HG03280 (cell line): Measurements from ENCODE around the gene CDK9.

Source experiments
- ATAC-seq: cut with Tn5 transposase; IDR thresholded peaks from one replicate; pipeline ENCODE4 v1.9.1; 2021; ENCODE audit warnings: mild to moderate bottlenecking, moderate library complexity; ENCODE audit not compliant: unreplicated experiment

Gene CDK9

DNA sequence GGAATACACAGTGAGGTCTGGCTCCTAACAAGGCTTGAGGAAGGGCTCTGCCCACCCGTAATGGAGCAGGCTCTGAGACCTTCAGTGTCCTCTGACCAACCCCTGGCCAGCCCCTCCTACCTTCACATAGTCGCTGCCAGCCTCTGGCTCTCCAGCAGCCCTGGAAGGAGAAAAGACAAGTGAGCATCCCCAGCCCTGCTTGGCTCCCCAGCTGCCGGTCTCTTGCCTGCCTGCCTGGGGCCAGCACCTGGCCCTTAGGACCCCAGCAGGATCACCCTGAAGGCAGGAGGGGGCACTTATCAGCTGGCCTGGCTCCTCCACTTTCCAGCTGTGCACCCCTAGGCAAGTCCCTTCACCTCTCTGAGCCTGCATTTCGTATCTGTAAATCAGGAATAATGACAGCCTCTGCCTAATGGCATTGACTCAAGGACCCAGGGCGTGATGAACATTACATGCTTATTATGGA lies 24.3 kb upstream of the CDK9 start:
- no peak for ATAC-seq

DNA sequence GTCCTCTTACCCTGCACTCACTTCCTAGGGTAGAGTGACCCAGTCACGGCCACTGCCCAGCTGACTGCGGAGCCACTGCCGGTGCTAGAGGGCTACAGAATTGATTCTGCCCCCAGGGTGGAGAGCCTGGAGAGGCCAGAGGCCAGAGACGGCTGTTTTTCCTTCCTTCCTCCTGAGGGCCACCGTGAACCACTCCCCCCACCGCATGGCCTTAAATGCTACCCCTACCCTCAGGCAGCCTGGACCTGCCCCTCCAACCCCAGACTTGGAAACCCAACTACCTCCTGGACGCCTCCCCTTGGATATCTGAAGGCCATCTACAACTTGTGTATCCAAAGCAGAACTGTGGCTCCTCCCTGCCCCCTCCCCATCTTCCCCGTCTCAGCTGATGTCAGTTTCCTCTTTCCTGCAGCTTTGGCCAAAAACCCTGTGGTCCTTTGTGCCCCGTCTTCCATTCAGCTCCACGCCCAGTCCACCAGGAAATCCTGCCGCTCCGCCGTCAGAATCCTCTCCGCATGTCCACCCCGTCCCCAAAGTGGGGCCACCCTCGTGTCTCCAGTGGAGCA lies 23.6 kb upstream of the CDK9 start:
- no peak for ATAC-seq

DNA sequence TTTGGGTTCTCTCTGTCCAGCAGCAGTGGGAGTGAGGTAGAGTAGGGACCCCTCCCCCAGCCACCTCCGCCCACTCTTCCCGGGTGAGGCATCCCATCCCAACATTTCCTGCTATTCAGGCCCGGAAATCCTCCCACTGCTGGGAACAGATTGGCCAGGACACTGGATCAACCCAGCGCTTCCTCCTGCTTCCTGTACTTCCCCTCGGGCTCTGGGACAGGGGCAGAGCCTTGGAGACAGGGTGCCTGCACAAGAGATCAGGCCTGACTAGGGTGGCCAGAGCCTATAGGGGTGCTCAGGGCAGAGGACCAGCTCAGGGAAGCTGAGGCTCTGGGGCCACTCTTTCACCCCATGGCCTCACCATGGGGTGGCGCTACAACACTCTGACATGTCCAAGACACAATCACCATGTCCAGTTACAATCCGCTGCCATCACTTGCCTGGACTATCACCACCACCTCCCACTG lies 21.9 kb upstream of the CDK9 start:
- no peak for ATAC-seq

DNA sequence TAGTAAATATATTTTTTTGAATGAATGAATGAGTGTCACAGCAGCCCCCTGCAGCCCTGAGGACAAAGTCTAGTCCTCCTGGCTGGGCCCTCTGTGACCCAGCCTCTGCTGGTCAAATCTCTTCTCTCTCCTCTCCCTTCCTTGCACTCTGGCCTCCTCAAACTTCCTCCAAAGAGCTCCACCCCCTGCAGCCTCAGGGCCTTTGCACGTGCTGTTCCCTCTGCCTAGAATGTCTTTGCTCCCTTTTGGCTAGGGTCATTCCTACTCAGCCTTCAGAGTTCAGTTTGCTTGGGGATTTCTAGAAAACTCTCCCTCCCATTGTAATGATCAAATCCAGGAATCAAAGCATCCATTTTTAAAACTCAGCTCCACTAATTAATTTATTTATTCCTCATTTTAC lies 20.4 kb upstream of the CDK9 start:
- no peak for ATAC-seq

DNA sequence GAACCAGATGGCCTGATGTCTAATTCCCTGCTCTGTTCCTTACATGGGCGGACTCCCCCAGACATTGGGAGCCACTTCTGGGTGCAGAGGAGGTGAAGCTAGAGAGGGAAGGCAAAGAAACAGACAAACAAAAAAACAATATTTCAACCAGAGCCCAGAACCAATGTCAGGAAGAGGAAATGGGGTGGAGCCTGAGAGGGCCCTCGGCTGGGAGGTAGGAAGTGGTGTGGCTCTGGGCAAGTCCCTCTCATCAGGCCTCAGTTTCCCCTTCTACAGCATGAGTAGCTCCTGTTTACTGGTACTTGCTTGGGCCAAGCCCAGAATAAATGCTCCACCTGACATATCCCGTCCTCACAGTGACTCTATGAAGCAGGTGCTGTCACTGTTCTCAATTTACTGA lies 18.4 kb upstream of the CDK9 start:
- ATAC-seq, result no peak

DNA sequence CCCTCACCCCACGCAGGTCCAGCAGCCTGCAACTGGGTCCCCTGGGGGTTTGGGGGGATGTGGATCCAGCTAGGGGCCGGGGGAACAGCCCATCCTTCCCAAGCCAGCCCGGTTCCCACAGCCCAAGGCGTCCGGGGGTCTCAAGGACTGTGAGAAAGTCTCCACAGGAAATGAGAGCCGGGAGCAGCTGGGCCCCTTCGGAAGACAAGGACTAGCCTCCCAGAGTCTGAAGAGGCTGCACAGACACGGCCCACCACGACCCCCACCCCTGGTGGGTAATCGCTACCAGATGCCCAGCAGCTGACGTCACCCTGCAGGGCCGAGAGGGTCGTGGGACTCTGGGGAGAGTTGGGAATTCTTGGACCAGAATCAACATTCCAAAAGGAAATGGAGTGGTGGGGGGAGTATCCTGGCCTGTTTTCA lies 17.9 kb upstream of the CDK9 start:
- no peak for ATAC-seq

DNA sequence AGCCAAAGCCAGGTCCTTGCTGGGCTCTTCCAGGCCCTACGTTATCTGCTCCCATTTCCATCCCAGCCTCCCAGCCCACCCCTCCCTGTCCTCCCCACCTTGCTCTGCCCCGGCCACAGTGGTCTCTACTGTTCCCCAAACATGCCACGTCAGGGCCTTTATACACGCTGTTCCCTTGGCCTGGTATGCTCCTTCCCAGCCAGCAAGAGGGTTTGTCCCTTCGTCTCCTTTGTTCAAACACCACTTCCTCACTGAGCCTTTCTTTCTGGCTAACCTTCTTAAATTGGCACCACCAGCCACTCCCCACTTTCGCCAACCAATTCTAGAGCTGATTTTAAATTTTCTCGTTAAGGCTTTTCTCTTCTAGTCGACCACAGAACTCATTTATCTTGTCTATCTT lies 17.1 kb upstream of the CDK9 start:
- no peak for ATAC-seq

DNA sequence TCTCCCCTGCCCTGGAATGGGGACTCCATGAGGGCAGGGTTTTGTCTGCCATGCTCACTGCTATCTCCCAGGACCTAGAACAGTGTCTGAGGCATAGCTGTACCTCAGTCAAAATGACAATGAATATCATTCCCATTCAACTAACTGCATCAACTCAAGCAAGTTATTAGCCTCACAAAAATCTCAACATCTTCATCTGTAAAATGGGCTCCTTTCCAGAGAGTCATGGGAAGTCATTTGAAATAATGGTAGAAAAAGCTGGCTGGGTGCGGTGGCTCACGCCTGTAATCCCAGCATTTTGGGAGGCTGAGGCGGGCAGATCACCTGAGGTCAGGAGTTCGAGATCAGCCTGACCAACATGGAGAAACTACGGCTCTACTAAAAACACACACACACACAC lies 16.7 kb upstream of the CDK9 start:
- ATAC-seq, result no peak

DNA sequence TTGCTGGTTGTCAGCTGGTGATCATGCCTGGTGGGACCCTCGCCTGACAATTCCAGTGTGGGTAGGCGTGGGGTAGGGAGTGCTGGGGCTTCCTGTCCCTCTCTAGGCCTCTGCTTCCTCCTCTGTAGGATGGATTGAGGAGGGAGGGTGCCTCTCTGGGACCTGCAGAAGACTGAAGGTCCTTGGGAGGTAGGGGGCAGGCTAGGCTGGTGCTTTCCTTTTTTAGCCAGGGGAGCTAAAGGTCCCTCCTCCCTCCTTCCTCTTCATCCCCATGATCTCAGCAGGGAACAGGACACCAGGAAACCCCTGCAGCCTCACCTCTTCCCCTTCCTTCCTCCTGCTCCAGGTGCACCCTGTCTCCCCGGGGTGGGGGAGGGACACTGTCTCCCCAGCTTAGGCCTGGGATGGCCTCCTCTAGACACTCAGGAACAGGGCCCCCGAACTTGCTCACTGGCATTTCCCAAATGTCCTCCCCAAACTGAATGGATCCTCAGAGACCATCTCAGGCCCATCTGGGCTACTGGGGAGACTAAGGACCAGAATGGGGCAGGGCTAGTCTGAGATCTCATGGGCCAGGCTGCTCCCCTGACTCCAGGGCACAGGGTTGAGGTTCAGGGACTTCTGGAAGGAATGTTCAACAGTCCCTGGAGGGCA lies 15.8 kb upstream of the CDK9 start:
- ATAC-seq, result no peak

DNA sequence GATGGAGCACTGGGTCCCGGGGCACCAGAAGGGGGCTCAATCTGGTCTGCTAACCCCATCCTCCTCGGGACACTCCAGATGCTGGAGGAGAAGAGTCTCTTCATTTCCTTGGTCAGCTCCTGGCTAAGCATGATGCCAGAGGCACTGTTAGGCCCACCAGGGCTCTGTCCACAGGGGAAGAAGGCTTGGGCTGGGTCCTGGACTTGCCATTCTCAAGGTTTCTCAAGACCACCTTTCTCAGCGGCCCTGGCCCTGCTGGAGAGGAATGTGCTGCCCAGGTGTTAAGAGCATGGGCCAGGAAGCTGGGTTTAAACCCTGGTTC lies 15.3 kb upstream of the CDK9 start:
- ATAC-seq, result no peak

DNA sequence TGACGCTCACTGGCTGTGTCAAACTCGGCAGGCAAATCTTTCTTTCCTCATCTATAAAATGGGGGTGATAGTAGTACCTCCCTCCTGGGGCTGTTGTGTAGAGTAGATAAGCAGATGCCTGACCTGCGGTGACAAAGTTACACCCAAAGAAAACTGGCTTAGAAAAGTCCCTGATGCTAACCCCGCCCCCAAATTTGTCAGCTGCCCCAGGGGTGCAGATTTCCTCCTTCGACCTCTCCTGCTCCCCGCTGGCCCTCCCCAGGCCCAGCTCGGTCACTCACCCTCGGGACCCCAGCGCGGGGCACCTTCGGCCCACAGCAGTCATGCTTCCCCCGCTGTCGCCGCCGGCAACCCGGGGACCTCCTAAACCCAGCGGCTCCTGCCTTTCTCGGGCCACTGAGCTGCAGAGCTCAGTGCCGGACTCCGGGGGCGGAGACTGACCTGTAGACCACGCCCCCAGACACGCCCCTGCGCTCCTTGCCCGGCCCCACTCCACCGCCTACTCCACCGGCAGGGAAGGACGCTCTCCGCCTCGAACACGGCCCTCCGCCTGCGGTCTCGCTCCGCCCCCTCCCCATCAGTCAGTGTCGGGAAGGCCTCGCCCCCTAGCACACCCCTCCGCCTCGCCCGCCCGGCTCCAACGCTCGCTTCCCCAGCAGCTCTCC lies 14.8 kb upstream of the CDK9 start:
- peak; percentile 86 for ATAC-seq

DNA sequence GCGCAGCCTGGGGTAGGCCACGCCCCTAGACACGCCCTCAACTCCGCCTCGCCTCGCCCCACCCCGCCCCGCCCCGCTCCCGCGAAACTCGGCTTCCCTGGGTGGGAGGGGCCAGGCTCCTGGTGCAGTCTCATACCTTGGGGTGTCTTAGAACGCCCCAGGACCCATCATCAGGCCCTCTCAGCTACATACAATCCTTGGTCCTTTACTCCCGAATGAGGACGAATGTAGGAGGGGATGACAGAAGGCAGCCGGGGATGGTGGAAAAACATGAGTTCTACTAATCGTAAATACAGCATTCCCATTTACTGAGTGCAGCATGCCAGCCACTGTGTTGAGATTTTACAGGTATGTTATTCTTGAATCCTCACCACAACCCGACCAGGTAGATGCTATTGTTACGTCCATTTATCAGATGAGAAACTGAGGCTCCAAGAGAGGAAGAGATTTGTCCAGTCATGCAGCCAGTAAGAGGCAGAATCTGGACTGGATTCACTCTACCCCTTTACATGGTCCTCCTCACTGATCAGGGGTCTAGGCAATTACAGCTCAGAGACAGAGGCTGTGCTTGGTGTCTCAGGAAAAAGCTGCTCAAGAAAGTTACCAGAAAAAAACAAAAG lies 14.2 kb upstream of the CDK9 start:
- ATAC-seq, result no peak

DNA sequence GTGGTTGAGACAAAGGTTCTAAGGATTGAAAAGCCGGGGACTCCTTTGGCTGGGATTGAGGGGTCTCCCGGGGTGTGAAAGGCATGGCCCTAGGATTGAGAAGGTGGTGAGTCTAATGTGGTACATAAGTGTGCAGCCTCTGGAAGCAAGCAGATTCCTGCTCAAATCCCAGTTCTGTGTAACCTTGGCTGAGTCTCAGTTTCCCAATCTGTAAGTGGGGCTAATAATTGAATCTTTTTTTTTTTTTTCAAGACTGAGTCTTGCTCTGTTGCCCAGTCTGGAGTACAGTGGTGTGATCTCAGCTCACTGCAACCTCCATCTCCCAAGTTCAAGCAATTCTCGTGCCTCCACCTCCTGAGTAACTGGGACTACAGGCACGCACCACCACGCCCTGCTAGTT lies 13.2 kb upstream of the CDK9 start:
- no peak for ATAC-seq

DNA sequence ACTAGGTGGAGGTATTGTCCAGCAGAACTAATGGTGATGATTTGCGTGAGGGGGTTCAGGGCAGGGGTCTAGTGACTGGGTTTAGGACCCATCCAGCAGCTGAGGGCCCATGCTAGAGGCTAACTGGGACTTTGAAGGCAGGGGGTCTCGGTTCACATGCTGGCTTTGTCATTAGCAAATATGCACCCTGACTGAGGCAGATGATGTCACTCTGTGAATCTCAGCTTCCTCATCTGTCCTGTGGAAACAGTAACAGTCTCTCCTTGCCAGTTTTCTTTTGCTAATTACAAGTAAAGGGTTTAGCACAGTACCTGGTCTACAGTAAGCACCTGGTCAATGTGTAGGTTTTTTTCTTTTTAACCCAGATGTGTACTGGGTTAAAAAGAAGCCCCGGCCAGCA lies 12.6 kb upstream of the CDK9 start:
- ATAC-seq, result no peak

DNA sequence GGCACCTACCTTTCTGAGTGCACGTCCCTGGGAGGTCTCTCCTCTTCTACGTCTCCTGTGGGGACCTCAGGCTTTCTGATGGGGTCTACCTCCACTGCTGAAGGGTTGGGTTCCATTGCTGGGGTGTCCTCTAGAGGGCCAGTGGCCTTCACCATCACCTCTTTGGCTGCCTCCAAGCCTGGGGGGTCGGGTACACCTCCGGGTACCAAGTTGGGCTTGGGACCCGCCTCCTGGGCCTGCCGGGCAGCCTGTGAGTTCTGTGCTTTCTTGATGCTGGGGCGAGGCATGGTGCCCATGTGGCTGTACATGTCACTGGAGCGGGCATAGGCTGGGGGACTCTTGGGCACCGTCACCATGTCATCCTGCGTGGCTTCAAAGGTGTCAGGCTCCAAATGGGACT lies 11.9 kb upstream of the CDK9 start:
- no peak for ATAC-seq

DNA sequence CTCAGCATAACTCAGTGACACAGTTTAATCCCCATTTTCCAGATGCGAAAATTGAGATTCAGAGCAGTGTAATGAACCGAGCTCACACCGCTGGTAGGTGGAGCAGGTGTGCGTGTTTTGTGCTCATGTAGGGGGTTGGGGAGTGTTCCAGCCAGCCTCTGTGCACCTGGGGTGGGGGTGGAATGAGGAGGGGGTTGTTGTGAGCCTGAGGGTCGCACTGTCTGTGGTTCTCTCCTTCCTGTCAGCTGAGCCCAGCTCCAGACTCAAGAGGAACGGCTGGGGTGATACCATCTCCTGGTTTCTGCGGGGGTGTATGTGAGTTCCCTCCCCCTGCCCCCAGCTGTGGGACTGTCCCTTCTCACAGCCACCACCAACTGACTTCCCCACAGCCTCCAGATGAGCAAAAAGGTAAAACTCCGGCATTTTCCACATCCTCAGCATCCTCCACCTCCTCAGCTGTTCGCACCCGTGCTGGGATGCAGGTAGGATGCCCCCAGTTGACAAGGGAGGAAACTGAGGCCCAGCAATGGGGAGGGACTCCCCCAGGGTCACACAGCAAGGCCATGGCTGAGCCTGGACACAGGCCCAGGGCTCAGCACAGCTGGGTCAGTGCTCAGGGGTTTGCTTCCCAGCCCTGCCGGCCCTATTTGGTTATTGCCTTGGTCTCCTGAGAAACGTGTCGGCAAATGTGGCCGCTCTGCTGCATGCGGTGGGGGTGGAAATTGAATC lies 9.5 kb upstream of the CDK9 start:
- ATAC-seq, result no peak

DNA sequence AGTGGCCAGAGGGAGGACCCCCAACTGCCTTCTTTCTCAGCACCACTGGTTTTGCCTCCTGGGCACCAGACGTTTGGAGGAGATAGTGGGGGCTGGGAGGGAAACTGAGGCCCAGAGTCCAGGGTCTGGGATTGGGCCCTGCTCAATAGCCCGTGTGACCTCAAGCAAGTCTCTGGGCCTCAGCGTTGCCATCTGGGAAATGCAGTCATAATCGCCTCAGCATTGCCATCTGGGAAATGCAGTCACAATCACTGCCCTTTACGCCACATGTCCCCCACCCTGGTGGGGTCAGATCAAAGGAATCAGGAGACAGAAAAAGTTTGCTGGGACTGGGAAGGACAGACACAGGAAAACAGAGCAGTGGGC lies 8.9 kb upstream of the CDK9 start:
- no peak for ATAC-seq

DNA sequence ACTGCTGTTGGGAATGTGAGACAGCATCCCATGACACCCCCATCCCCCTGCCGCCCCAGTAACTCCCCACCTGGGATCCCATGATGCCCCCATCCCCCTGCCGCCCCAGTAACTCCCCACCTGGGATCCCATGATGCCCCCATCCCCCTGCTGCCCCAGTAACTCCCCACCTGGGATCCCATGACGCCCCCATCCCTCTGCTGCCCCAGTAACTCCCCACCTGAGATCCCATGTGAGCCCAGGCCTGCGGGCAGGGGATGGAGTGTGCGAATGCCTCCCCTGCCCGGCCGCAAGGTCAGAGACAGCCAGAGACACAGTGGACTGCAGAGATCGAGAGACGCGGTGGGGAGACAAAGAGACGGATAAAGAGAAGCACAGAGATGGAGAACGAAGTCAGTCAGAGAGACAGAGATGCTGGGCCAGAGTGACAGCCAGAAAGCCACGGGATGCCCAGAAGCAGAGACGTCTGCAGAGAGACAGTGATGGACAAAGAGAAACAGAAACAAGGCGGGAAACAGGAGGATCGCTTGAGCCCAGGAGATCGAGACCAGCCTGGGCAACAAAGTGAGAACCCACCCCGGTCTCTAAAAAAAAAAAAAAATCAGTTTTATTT lies 8.4 kb upstream of the CDK9 start:
- ATAC-seq, result no peak

DNA sequence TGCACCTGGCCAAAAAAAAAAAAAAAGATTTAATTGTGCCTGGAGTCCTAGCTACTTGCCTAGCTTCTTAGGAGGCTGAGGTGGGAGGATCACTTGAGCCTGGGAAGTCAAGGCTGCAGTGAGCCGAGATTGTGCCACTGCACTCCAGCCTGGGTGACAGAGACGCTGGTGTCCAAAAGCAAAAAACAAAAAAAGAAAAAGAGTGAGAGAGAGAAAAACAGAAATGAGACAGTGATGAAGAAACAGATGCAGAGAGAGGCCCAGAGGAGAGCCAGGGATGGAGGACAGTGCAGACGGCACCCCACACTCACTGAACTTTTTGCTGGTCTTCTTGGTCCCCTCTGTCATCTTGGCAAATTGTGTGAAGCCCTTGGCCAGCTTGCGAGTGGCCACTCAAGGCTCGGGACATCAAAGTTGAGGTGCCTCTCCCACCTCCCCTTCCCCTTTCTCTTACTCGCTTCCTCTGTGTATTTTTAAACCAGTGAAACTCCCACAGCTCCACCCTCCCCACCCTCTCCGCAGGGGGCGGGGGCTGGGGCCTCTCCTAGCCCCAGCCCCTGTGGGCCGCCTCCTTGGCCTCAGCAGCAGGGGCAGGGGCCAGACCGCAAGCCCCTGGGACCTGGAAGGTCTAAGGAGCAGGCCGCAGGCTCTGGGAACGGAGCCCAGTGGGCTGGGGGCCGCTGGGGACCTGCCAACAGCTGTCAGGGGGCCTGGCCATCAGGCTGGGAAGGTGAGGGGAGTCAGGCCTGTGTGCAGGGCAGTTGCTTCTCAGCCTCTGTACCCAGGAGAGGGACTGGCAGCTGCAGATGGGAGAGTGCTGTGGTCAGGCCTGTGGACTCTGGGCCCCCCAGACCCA lies 7.3 kb upstream of the CDK9 start, which contains the start of gene SH2D3C:
Gene SH2D3C (minus strand): TSS at position 387 of the 856 bp plus-strand sequence. CDS start 39 bp downstream, at position 348.
- ATAC-seq, result peak; percentile 38
